CD14-positive monocyte (primary cell): Measurements from ENCODE around the gene GSTM2. TPM values are rescaled to one million over a fixed set of nuclear protein-coding genes. Genes with fewer than 3 reads are reported as not detected.
A peak's percentile ranks its signal among the peaks of the same experiment; 100 is the strongest.

Experiments used
- DNase-seq, 3 donors: peaks; one replicate each; pipeline ENCODE4 v3.0.0-alpha.2; 2011 to 2022
- H2AFZ ChIP-seq: 2 replicates; pipeline ENCODE4 v1.6.0; 2012; ENCODE audit warnings: mild to moderate bottlenecking, low read depth, low read length, inconsistent platforms; ENCODE audit not compliant: insufficient read depth, poor library complexity, severe bottlenecking
- H3K27ac ChIP-seq, 2 donors: 1 replicate in 1 of 2; 2 replicates in 1 of 2; pipeline ENCODE4 v1.5.1; 2012 to 2013; ENCODE audit warnings: low read length in 2 of 2, control low read depth in 1 of 2, inconsistent platforms in 1 of 2, low read depth in 1 of 2, mild to moderate bottlenecking in 1 of 2
- H3K27me3 ChIP-seq, 2 donors: one replicate each; pipeline versions ENCODE4 v1.6.0 to v1.6.1; 2011 to 2013; ENCODE audit warnings: low read length in 2 of 2; ENCODE audit not compliant: control insufficient read depth in 2 of 2, insufficient read depth in 2 of 2
- H3K36me3 ChIP-seq, 2 donors: replicated peaks in 1 of 2; 1 replicate in 1 of 2; 2 replicates in 1 of 2; pipeline versions ENCODE4 v1.5.1 to v1.6.1; 2012 to 2013; ENCODE audit warnings: low read length in 2 of 2, control low read depth in 1 of 2, inconsistent platforms in 1 of 2, mild to moderate bottlenecking in 1 of 2; ENCODE audit not compliant: insufficient read depth in 2 of 2, control insufficient read depth in 1 of 2
- H3K4me1 ChIP-seq, 2 donors: 1 replicate in 1 of 2; 2 replicates in 1 of 2; pipeline versions ENCODE4 v1.5.1 to v1.6.1; 2012 to 2013; ENCODE audit warnings: low read length in 2 of 2, control low read depth in 1 of 2, inconsistent platforms in 1 of 2, mild to moderate bottlenecking in 1 of 2, moderate library complexity in 1 of 2; ENCODE audit not compliant: insufficient read depth in 2 of 2, control insufficient read depth in 1 of 2
- H3K4me2 ChIP-seq: replicated peaks from 2 replicates; pipeline ENCODE3; 2012; ENCODE audit warnings: low read length, moderate library complexity, mild to moderate bottlenecking; ENCODE audit not compliant: poor library complexity, severe bottlenecking; ENCODE audit errors: extremely low read depth
- H3K4me3 ChIP-seq, 3 experiments: fragments of 200-600 bp in 1 of 3; sonication (generic) in 1 of 3; replicated peaks in 1 of 3; 1 replicate in 2 of 3; 2 replicates in 1 of 3; pipeline ENCODE4 v1.5.1; 2011 to 2013; ENCODE audit warnings: low read length in 3 of 3, mild to moderate bottlenecking in 3 of 3, control low read depth in 2 of 3, low read depth in 2 of 3, inconsistent platforms in 1 of 3, moderate library complexity in 1 of 3
- H3K79me2 ChIP-seq: 2 replicates; pipeline ENCODE4 v1.6.0; 2012; ENCODE audit warnings: mild to moderate bottlenecking, control low read depth, inconsistent platforms, low read length, moderate library complexity; ENCODE audit not compliant: insufficient read depth
- H3K9ac ChIP-seq: 2 replicates; pipeline ENCODE4 v1.6.0; 2017; ENCODE audit warnings: low read length, mild to moderate bottlenecking; ENCODE audit not compliant: insufficient read depth, poor library complexity, severe bottlenecking
- H3K9me3 ChIP-seq, 2 donors: replicated peaks in 1 of 2; 1 replicate in 1 of 2; 2 replicates in 1 of 2; pipeline versions ENCODE4 v1.5.1 to v1.6.1; 2012 to 2013; ENCODE audit warnings: low read length in 2 of 2, control low read depth in 1 of 2; ENCODE audit not compliant: control insufficient read depth in 1 of 2, insufficient read depth in 1 of 2
- H4K20me1 ChIP-seq: 2 replicates; pipeline ENCODE4 v1.6.0; 2012; ENCODE audit warnings: mild to moderate bottlenecking, low read length, control low read depth, moderate library complexity; ENCODE audit not compliant: insufficient read depth
- H3K27ac Mint-ChIP-seq, 7 donors: one replicate each; pipeline ENCODE4 v1.8.0; 2020; ENCODE audit warnings: mild to moderate bottlenecking in 7 of 7, mixed read lengths in 7 of 7, moderate library complexity in 6 of 7, inconsistent platforms in 2 of 7
- H3K27me3 Mint-ChIP-seq, 3 donors: one replicate each; pipeline ENCODE4 v1.8.0; 2021 to 2022; ENCODE audit warnings: low read depth in 3 of 3, mild to moderate bottlenecking in 3 of 3, mixed read lengths in 3 of 3, moderate library complexity in 3 of 3, inconsistent platforms in 1 of 3
- H3K36me3 Mint-ChIP-seq, 2 donors: one replicate each; pipeline ENCODE4 v1.8.0; 2020; ENCODE audit warnings: mixed read lengths in 2 of 2, inconsistent platforms in 1 of 2, mild to moderate bottlenecking in 1 of 2
- H3K4me1 Mint-ChIP-seq: one replicate; pipeline ENCODE4 v1.8.0; 2020; ENCODE audit warnings: mild to moderate bottlenecking, mixed read lengths
- H3K4me3 Mint-ChIP-seq, 2 donors: one replicate each; pipeline ENCODE4 v1.8.0; 2020; ENCODE audit warnings: mild to moderate bottlenecking in 2 of 2, mixed read lengths in 2 of 2, moderate library complexity in 1 of 2
- H3K9me3 Mint-ChIP-seq, 7 donors: one replicate each; pipeline ENCODE4 v1.8.0; 2020 to 2022; ENCODE audit warnings: mixed read lengths in 7 of 7, mild to moderate bottlenecking in 6 of 7, moderate library complexity in 6 of 7, inconsistent platforms in 2 of 7
- WGBS: methylation state at CpG from one replicate; pipeline ENCODE4 v1.1.5; 2013; ENCODE audit warnings: missing lambda C conversion rate; ENCODE audit not compliant: insufficient coverage; 5-methylcytosine and 5-hydroxymethylcytosine counted together
- intact Hi-C, 2 donors: fragments of 100-400 bp; cut with micrococcal nuclease; formaldehyde crosslinking; loops; one replicate each; pipeline versions ENCODE4 v1.15.0 to v1.15.1; 2023
- polyA plus RNA-seq, 3 donors: library from polyadenylated mRNA; depleted of rRNA in 1 of 3; unstranded in 2 of 3; stranded (reverse) in 1 of 3; fragments of 300-500 nt in 2 of 3; fragments of >200 nt in 1 of 3; fragmentation: Illumina TruSeq in 2 of 3; gene quantifications; 1 replicate in 2 of 3; 2 replicates in 1 of 3; pipeline ENCODE4 v1.2.3, GENCODE V29; 2012 to 2021
- TF ChIP-seq, protein P1 (sequence below): fragments of 200-600 bp; IDR thresholded peaks from one replicate; pipeline ENCODE4 v1.8.0; 2022; ENCODE audit warnings: antibody characterized with exemption, mild to moderate bottlenecking

GSTM2 gene
- polyA plus RNA-seq, 3 donors: 1.5 to 12.0 (median 6.3) TPM

DNA sequence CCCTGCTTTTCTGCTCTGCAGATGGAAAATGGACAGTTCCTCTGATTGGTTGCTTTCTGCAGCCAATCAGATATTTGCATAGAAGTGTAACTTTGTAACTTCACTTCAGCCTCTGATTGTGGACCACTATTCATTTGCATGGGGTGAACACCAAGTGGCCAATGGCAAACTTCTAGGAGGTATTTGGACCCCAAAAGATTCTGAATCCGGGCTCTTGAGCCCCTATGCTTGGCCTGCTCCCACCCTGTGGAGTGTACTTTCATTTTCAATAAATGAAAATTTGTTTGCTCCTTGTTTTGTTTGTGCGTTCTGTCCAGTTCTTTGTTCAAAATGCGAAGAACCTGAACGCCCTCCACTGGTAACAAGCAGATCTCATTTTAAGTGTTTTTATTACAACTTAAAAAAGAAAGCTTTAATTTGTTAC is 18.4 kb upstream of the GSTM2 start:
- intact Hi-C loops: loop anchor here in 1 of 2 donors (10.0 kb wide), 1 partner anchor 335 kb away; the partner anchor contains the start of gene AHCYL1
- no peak overlapping the region for H3K9ac ChIP-seq
- Mint-ChIP-seq H3K4me3 (peak overlapping the region in 1 of 2 donors; percentile 75), H3K27ac (no peak overlapping the region), H3K27me3 (peaks cover 2 to 19% (median 3%) of the 10 kb centered on the region in 3 donors), H3K36me3 (no peaks in the 10 kb centered on the region), H3K4me1 (no peaks in the 10 kb centered on the region), H3K9me3 (peaks cover 0 to 5% (median 0%) of the 10 kb centered on the region in 7 donors)
- H3K36me3 ChIP-seq: no peaks in the 10 kb centered on the region
- no peak for DNase-seq
- no peaks in the 10 kb centered on the region for H4K20me1 ChIP-seq
- no CpG with 5 or more reads among the region's 4 CpGs for WGBS
- TF ChIP-seq, protein P1, sequence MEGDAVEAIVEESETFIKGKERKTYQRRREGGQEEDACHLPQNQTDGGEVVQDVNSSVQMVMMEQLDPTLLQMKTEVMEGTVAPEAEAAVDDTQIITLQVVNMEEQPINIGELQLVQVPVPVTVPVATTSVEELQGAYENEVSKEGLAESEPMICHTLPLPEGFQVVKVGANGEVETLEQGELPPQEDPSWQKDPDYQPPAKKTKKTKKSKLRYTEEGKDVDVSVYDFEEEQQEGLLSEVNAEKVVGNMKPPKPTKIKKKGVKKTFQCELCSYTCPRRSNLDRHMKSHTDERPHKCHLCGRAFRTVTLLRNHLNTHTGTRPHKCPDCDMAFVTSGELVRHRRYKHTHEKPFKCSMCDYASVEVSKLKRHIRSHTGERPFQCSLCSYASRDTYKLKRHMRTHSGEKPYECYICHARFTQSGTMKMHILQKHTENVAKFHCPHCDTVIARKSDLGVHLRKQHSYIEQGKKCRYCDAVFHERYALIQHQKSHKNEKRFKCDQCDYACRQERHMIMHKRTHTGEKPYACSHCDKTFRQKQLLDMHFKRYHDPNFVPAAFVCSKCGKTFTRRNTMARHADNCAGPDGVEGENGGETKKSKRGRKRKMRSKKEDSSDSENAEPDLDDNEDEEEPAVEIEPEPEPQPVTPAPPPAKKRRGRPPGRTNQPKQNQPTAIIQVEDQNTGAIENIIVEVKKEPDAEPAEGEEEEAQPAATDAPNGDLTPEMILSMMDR: peak; percentile 26
- no peak overlapping the region for H3K27ac ChIP-seq
- H3K4me3 ChIP-seq: peak overlapping the region in 1 of 3 experiments; percentile 49
- no peaks in the 10 kb centered on the region for H3K4me1 ChIP-seq
- H3K9me3 ChIP-seq: no peaks in the 10 kb centered on the region
- H3K79me2 ChIP-seq: no peaks in the 10 kb centered on the region
- H3K4me2 ChIP-seq: peak overlapping the region; percentile 35
- no peaks in the 10 kb centered on the region for H3K27me3 ChIP-seq
- no peak overlapping the region for H2AFZ ChIP-seq

DNA sequence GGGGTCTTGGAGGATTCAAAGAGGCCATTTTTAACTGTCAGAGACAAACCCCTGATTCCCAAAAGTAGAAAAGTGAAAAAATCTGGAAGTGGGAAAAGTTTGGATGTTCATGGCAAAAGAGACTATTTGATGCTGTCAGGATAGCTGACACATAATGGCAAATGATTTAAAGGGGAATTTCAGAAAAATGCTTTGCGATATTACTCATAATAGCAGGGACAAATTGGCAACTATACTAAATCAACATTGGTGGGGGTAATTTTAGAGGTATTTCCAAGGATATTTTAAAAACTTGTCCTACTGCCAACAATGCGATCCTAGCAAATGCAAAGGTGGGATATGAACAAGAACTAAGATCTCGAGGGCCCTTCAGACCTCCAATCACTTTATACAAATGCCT is 17.2 kb upstream of the GSTM2 start:
- Mint-ChIP-seq H3K9me3 (peaks cover 0 to 5% (median 0%) of the 10 kb centered on the region in 7 donors), H3K36me3 (no peaks in the 10 kb centered on the region), H3K27me3 (peaks cover 3 to 27% (median 6%) of the 10 kb centered on the region in 3 donors), H3K27ac (no peak overlapping the region), H3K4me3 (no peak overlapping the region), H3K4me1 (peaks cover 7% of the 10 kb centered on the region)
- Histone ChIP-seq H3K36me3 (no peaks in the 10 kb centered on the region), H3K27me3 (no peaks in the 10 kb centered on the region), H3K9me3 (no peaks in the 10 kb centered on the region), H3K4me3 (no peak overlapping the region), H3K4me2 (no peak overlapping the region), H3K4me1 (peaks cover 6 to 7% of the 10 kb centered on the region in 2 donors), H2AFZ (no peak overlapping the region), H3K27ac (no peak overlapping the region), H3K9ac (no peak overlapping the region), H3K79me2 (no peaks in the 10 kb centered on the region), H4K20me1 (no peaks in the 10 kb centered on the region)
- DNase-seq: no peak
- intact Hi-C loops: no loop called here
- TF ChIP-seq, protein P1: no peak
- no CpG with 5 or more reads among the region's 3 CpGs for WGBS
